GM12865 (cell line): ENCODE data around the gene TPRKB.
A peak's percentile ranks its signal among the peaks of the same experiment; 100 is the strongest.
"Not testable (repeated sequence)": the region's sequence is repeated elsewhere in the genome, so short reads cannot be mapped to it uniquely, and the experiment has no call there.

Source experiments
- DNase-seq: peaks from one replicate; pipeline ENCODE4 v3.0.0; 2010; ENCODE audit warnings: low read depth
- H3K4me3 ChIP-seq: 2 replicates; pipeline ENCODE4 v1.5.1; 2011; ENCODE audit warnings: mild to moderate bottlenecking, low read depth, low read length, control low read depth
- CTCF ChIP-seq: IDR thresholded peaks from 2 replicates; pipeline ENCODE4 v1.5.1; 2011; ENCODE audit warnings: low read length, control low read depth, low read depth, inconsistent platforms; ENCODE audit not compliant: insufficient read depth; ENCODE audit errors: missing control alignments

TPRKB gene

GRCh38 chr2:73718421-73718820 is 18.7 kb downstream of the TPRKB start:
- H3K4me3 ChIP-seq: no peak overlapping the region
- DNase-seq: no peak
- TF ChIP-seq CTCF: no peak

DNA sequence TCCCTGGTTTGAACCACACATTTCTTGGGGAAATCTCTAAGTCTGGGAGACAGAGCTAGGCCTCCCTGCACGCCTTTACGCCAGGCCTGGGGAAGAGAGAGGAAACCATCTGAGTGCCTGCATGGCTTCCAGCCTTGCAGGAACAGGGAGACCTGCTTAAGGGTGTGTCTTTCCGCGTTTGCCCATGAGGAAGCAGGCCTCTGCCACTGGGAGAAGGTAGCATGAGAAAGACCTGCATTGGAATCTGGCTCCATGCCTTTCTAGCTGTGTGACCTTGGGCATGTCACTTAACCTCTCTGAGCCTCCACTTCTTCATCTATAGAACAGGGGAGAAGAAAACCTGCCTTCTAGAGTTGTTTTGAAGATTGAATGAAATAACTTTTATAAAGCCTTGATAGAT is 19.4 kb downstream of the TPRKB start:
- not testable (repeated sequence) for H3K4me3 ChIP-seq, DNase-seq

- DNase-seq: no peak
- no peak for TF ChIP-seq CTCF
- no peak overlapping the region for H3K4me3 ChIP-seq
Observed at GRCh38 chr2:73717251-73717606, 19.9 kb downstream of the TPRKB start.

GRCh38 chr2:73716543-73717250 is 20.4 kb downstream of the TPRKB start:
- TF ChIP-seq CTCF: no peak
- peak; percentile 53 for DNase-seq
- H3K4me3 ChIP-seq: no peak overlapping the region

GRCh38 chr2:73714091-73714490 is 23.1 kb downstream of the TPRKB start:
- no peak for DNase-seq
- H3K4me3 ChIP-seq: no peak overlapping the region
- TF ChIP-seq CTCF: no peak

GRCh38 chr2:73708527-73708926 is 28.6 kb downstream of the TPRKB start:
- no peak for TF ChIP-seq CTCF
- H3K4me3 ChIP-seq: no peak overlapping the region
- no peak for DNase-seq

- no peak for DNase-seq
- TF ChIP-seq CTCF: no peak
- no peak overlapping the region for H3K4me3 ChIP-seq
Observed at GRCh38 chr2:73707636-73708035, 29.5 kb downstream of the TPRKB start.

DNA sequence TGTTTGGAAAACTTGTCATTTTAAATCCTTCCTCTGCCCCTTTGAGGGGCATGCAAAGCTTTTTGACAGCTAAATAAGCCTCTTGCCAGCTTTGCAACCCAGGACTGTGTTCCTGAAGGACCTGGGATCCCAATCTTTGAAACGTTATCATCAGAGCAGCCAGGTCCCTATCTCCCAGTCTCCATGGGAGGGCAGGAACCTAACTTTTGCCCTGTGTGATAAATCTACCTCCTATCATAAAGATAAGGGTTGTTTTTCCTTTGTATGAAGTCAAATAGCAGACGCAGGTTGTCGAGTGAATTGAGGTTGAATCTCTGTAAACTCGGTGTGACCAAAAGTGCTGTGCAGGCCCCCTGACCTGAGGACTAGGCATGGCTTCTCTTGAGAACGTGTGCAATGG is 30.1 kb downstream of the TPRKB start:
- no peak for DNase-seq

More for the DNA sequence above, 30.1 kb downstream of the TPRKB start:
- H3K4me3 ChIP-seq: no peak overlapping the region
- TF ChIP-seq CTCF: no peak
